Gastroesophageal sphincter (tissue), 4 donors: ENCODE results near the gene NR3C1. TPM values are rescaled to one million over a fixed set of nuclear protein-coding genes. Genes with fewer than 3 reads are reported as not detected.

Experiments used
- ATAC-seq: fragments of 150-250 bp; one replicate; pipeline ENCODE4 v1.9.1; 2016; ENCODE audit warnings: mild to moderate bottlenecking, moderate library complexity
- H3K27ac ChIP-seq, 4 donors: fragments of 200-600 bp; sonication (generic) in 3 of 4; 1 replicate in 3 of 4; 2 replicates in 1 of 4; pipeline ENCODE4 v1.5.1; 2016 to 2019
- H3K27me3 ChIP-seq: fragments of 200-600 bp; sonication (generic); one replicate; pipeline ENCODE4 v1.5.1; 2019
- H3K36me3 ChIP-seq, 2 donors: fragments of 200-600 bp; sonication (generic); one replicate each; pipeline ENCODE4 v1.5.1; 2019; ENCODE audit warnings: control low read depth in 1 of 2
- H3K4me1 ChIP-seq, 3 donors: fragments of 200-600 bp; sonication (generic); 1 replicate in 2 of 3; 2 replicates in 1 of 3; pipeline ENCODE4 v1.5.1; 2016 to 2019; ENCODE audit warnings: control low read depth in 2 of 3
- H3K4me3 ChIP-seq, 2 donors: fragments of 200-600 bp; sonication (generic); one replicate each; pipeline ENCODE4 v1.5.1; 2019; ENCODE audit warnings: mild to moderate bottlenecking in 1 of 2, moderate library complexity in 1 of 2
- H3K9me3 ChIP-seq, 3 donors: fragments of 200-600 bp; sonication (generic); one replicate each; pipeline ENCODE4 v1.5.1; 2017 to 2019; ENCODE audit warnings: control low read depth in 2 of 3
- EP300 ChIP-seq: sonication (generic); formaldehyde crosslinking; IDR thresholded peaks from one replicate; pipeline ENCODE4 v1.6.1; 2017; ENCODE audit warnings: antibody characterized with exemption, mild to moderate bottlenecking
- POLR2A ChIP-seq, 2 donors: fragments of 450-650 bp; IDR thresholded peaks; one replicate each; pipeline ENCODE4 v1.6.1; 2017; ENCODE audit warnings: antibody characterized with exemption in 2 of 2, mild to moderate bottlenecking in 2 of 2, moderate library complexity in 1 of 2
- POLR2AphosphoS5 ChIP-seq: sonication (generic); formaldehyde crosslinking; IDR thresholded peaks from one replicate; pipeline ENCODE4 v1.6.1; 2017; ENCODE audit warnings: antibody characterized with exemption
- WGBS, 2 donors: methylation state at CpG; one replicate each; pipeline ENCODE4 v1.1.5; 2018; ENCODE audit warnings: low coverage in 1 of 2; 5-methylcytosine and 5-hydroxymethylcytosine counted together
- total RNA-seq, 4 donors: library from RNA; depleted of rRNA; stranded (reverse); fragments of >200 nt; gene quantifications; one replicate each; pipeline ENCODE4 v1.1.0, GENCODE V29; 2016
- TF ChIP-seq, protein P1 (sequence below), 4 experiments: fragments of 200-600 bp in 2 of 4; fragments of 450-650 bp in 2 of 4; sonication (generic) in 1 of 4; IDR thresholded peaks; one replicate each; pipeline ENCODE4 v1.5.1; 2017 to 2019; ENCODE audit warnings: antibody characterized with exemption in 4 of 4, mild to moderate bottlenecking in 2 of 4, moderate library complexity in 2 of 4

NR3C1 gene
- total RNA-seq, 4 donors from 2014 or later = 69.7 to 103 (median 85.6) TPM

DNA sequence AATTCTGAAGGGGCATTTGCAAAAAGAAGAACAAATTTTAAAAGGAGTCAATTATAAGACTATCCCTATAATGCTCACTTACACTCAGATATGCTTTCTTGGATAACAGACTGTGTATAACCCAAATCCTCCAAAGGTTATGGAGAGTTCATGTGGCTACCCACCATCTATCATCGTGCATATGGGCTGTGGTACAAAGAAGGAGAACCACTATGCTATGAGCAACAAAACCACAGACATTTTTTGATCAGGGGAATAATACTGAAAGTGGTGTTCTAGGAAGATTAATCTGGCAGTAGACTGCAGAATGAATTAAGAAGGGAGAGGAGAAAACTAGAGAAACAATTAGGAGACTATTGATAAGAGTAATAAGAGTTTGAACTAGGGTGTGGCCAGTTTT, 16.8 kb downstream of the NR3C1 start:
- Histone ChIP-seq H3K36me3 (peaks cover 0 to 15% of the 10 kb centered on the region in 2 donors), H3K9me3 (peaks cover 0 to 10% (median 0%) of the 10 kb centered on the region in 3 donors), H3K27me3 (no peaks in the 10 kb centered on the region), H3K4me1 (peaks cover 19 to 51% (median 25%) of the 10 kb centered on the region in 3 donors), H3K4me3 (no peak overlapping the region), H3K27ac (no peak overlapping the region)
- WGBS, 2 donors = 46 to 50% methylated on average over 1 of the region's 1 CpG
- TF ChIP-seq POLR2AphosphoS5 (no peak), POLR2A (IDR thresholded peaks at IDR 0.05) (no peak), EP300 (no peak)
- TF ChIP-seq, protein P1, sequence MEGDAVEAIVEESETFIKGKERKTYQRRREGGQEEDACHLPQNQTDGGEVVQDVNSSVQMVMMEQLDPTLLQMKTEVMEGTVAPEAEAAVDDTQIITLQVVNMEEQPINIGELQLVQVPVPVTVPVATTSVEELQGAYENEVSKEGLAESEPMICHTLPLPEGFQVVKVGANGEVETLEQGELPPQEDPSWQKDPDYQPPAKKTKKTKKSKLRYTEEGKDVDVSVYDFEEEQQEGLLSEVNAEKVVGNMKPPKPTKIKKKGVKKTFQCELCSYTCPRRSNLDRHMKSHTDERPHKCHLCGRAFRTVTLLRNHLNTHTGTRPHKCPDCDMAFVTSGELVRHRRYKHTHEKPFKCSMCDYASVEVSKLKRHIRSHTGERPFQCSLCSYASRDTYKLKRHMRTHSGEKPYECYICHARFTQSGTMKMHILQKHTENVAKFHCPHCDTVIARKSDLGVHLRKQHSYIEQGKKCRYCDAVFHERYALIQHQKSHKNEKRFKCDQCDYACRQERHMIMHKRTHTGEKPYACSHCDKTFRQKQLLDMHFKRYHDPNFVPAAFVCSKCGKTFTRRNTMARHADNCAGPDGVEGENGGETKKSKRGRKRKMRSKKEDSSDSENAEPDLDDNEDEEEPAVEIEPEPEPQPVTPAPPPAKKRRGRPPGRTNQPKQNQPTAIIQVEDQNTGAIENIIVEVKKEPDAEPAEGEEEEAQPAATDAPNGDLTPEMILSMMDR (IDR thresholded peaks at IDR 0.05) = no peak
- ATAC-seq = no peak

DNA sequence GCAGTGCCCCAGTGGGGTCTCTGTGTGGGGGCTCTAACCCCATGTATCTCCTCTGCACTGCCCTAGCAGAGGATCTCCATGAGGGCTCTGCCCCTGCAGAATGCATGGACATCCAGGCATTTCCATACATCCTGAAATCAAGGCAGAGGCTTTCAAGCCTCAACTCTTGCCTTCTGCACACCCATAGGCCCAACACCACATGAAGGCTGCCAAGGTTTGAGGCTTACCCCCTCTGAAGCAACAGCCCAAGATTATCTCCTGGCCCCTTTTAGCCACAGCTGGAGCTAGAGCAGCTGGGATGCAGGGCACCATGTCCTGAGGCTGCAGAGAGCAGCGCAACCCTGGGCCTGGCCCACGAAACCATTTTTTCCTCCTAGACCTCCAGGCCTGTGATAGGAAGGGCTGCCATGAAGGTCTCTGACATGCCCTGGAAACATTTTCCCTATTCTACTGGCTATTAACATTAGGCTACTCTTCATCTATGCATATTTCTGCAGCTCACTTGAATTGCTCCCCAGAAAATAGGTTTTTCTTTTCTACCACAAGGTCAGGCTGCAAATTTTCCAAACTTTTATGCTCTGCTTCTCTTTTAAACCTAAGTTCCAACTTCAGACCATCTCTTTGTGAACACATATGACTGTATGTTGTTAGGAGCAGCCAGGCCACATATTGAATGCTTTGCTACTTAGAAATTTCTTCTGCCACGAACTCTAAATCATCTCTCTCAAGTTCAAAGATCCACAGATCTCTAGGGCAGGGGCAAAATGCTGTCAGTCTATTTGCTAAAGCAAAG, 18.4 kb downstream of the NR3C1 start:
- TF ChIP-seq EP300 = no peak
- TF ChIP-seq, protein P1 (IDR thresholded peaks at IDR 0.05) = no peak
- TF ChIP-seq POLR2AphosphoS5 = no peak
- TF ChIP-seq POLR2A (IDR thresholded peaks at IDR 0.05) = no peak
- WGBS, 2 donors = 63 to 75% methylated on average over 1 to 2 of the region's 3 CpGs
- Histone ChIP-seq H3K27ac (no peak overlapping the region), H3K9me3 (peaks cover 0 to 10% (median 0%) of the 10 kb centered on the region in 3 donors), H3K4me3 (no peak overlapping the region), H3K36me3 (peaks cover 0 to 15% of the 10 kb centered on the region in 2 donors), H3K27me3 (no peaks in the 10 kb centered on the region), H3K4me1 (peaks cover 16 to 35% (median 16%) of the 10 kb centered on the region in 3 donors)
- no peak for ATAC-seq

DNA sequence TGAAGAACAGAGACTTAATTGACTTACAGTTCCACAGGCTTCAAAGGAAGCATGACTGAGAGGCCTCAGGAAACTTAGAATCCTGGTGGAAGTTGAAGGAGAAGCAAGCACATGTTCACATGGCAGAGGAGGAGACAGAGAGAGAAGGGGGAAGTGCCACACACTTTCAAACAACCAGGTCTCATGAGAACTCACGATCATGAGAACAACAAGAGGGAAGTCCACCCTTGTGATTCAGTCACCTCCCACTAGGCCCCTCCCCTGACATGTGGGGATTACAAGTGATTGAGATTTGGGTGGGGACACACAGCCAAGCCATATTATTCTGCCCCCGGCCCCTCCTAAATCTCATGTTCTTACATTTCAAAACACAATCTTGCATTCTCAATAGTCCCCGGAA, 19.5 kb downstream of the NR3C1 start:
- ATAC-seq = no peak
- 81 to 87% methylated on average over 2 to 3 of the region's 3 CpGs for WGBS, 2 donors
- peaks cover 9 to 24% (median 9%) of the 10 kb centered on the region in 3 donors for H3K4me1 ChIP-seq
- H3K4me3 ChIP-seq = no peak overlapping the region
- TF ChIP-seq, protein P1 (IDR thresholded peaks at IDR 0.05) = no peak
- TF ChIP-seq EP300 (no peak), POLR2AphosphoS5 (no peak), POLR2A (IDR thresholded peaks at IDR 0.05) (no peak)
- peaks cover 0 to 10% (median 0%) of the 10 kb centered on the region in 3 donors for H3K9me3 ChIP-seq
- H3K27ac ChIP-seq = no peak overlapping the region
- peaks cover 0 to 15% of the 10 kb centered on the region in 2 donors for H3K36me3 ChIP-seq
- no peaks in the 10 kb centered on the region for H3K27me3 ChIP-seq

DNA sequence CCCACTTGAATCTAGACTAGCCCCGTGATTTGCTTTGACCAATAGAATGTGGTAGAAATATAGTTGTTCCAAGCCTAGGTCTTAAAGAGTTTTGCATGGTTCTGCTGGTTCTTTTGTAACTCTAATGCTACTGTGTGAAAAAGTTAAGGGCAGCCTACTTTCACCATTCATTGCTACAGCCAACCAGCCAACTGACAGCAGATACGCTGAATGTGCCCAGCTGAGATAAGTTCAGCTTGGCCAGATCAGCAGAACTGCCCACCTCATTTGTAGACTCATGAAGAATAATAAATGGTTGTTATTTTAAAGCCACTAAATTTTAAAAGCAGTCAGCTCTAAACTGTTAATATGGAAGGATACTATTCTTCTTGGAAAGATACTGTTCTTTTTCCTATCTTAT, 23.9 kb downstream of the NR3C1 start:
- Histone ChIP-seq H3K4me3 (no peak overlapping the region), H3K9me3 (no peaks in the 10 kb centered on the region), H3K4me1 (peaks cover 5 to 35% (median 9%) of the 10 kb centered on the region in 3 donors), H3K27me3 (no peaks in the 10 kb centered on the region), H3K36me3 (peaks cover 0 to 8% of the 10 kb centered on the region in 2 donors), H3K27ac (no peak overlapping the region)
- no peak for TF ChIP-seq POLR2AphosphoS5
- WGBS, 2 donors = 80 to 100% methylated on average over 2 of the region's 2 CpGs
- ATAC-seq = no peak

DNA sequence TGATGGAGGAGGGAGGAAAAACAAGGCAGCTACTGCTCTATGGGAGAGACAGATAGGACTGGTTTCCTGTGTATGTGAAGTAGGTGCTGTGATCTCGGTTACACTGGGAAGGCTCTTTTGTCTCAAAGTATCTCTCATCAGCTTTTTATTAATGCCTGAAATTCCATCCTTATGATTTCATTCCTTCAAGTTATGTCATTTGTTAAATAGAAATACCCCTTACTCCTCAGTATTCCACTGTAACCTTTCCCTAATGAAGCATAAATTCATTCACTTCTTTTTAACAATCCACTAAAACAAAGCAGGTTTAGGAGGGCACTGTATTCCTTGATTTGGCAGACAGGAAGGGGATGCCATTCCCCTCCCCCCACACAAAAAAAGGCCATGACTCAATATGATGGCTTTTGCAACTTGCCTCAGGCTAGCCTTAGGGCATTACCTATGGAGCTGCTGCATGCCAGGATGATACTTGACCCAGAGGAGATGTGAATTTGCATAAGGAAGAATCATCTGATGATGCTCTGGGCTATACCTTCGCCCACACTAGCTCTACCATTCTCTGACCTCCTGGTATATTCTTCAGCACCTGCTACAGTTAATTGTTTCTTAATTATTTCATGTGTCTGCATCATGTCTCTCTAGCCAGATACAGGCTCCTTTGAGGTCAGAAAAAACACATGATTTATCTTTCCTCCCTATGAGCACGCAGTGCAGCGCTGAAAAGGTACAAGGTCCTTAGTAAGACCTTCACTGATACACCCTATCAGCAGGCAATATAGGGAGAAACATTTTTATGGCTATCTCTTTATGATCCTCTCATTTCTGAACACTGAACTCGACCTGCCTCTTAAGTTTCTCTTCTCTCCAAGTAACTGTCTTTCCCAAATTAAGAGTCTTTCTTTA, 26.3 kb downstream of the NR3C1 start:
- no peak for ATAC-seq
- H3K4me3 ChIP-seq = no peak overlapping the region
- H3K36me3 ChIP-seq = no peaks in the 10 kb centered on the region
- H3K4me1 ChIP-seq = peaks cover 5 to 60% (median 9%) of the 10 kb centered on the region in 3 donors
- 75 to 76% methylated on average over 5 of the region's 5 CpGs for WGBS, 2 donors
- no peaks in the 10 kb centered on the region for H3K9me3 ChIP-seq
- no peak for TF ChIP-seq POLR2AphosphoS5
- TF ChIP-seq, protein P1 (IDR thresholded peaks at IDR 0.05) = no peak
- no peak for TF ChIP-seq POLR2A (IDR thresholded peaks at IDR 0.05)
- no peaks in the 10 kb centered on the region for H3K27me3 ChIP-seq
- H3K27ac ChIP-seq = no peak overlapping the region
